ENCODE results near the gene GRID1.
A peak's percentile ranks its signal among the peaks of the same experiment; 100 is the strongest.

The GRID1 gene

DNA sequence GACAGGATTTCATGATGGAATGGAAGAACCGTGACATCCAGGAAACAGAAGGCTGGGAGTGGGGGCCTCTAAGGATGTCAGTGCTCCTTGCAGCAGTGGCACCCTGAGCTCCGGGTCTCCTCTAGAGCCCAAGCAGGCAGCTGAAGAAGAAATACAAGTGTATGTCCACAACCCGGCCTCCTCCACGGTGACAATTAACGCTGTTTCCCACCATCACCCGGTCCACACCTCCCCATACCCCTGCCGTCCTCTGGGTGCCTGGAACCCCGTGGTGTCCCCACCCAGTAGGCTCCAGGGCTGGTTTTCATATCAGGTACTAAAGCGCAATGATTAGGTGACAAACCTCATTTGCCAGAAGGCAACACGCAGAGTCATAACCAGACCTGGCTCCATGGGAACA is 30.3 kb downstream of the GRID1 start:
- no peak for DNase-seq

DNA sequence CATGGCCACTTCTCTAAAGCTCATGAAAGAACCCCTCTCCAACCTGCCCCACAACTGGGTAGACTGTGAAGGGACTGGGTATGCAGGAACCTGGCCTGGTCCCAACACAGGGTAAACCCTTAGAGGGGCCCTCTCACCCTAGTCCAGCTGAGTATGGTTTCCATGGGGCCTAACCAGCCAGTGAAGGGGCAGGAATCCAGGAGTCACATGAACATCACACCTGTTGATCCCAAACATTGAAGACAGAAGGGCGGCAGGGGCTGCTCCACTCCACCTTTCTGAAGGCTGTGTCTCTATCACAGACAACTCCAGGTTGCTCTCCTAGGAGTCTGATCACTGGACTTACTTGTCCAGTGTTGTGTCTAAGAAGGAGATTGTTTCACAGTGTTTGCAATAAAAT is 30.8 kb downstream of the GRID1 start:
- DNase-seq: no peak

DNA sequence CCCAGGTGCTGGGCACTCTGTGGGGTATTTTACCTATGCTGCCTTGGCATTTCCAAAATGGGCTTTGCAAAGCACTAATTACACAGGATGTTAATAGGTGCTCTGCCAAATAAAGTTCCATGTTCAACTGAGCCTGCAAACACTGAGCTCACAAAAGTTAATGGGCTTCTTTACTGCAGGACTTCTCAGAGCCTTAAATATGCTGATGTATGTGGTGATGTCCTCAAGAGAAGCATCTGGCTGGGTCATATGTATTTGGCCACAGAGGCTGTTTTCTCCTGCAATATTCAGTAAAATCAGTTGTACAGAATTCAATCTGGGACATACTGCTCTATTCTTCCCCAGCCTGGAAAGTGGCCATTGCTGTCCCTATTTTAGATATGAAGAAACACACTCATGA is 31.3 kb downstream of the GRID1 start:
- no peak for DNase-seq

DNA sequence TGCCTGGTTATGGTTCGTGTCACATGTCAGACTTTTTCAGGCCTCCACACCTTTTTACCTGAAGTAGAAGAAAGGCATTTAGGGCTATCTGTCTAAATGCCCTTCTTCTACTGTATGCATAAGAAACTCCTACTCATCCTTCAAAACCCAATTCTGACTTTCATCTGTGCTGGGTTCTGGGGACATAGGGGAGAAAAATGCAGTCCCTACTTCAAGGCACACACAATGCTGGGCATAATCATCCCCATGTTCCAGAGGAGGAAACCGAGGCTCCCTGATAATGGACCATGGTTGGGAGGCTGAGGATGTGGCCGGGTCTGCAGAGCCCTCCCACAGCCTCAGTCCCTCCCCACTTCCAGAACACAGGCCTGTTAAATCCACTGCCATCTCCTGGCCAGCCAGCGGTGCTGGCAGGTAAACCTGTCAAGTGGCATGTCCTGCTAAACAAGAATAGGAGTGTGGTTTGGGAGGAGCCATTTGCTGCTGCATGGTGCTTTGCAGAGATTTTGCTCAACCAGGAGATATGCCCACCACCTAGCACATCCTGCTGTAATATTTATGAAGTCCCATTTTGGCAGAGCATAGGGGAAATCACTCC is 32.0 kb downstream of the GRID1 start:
- DNase-seq: no peak

DNA sequence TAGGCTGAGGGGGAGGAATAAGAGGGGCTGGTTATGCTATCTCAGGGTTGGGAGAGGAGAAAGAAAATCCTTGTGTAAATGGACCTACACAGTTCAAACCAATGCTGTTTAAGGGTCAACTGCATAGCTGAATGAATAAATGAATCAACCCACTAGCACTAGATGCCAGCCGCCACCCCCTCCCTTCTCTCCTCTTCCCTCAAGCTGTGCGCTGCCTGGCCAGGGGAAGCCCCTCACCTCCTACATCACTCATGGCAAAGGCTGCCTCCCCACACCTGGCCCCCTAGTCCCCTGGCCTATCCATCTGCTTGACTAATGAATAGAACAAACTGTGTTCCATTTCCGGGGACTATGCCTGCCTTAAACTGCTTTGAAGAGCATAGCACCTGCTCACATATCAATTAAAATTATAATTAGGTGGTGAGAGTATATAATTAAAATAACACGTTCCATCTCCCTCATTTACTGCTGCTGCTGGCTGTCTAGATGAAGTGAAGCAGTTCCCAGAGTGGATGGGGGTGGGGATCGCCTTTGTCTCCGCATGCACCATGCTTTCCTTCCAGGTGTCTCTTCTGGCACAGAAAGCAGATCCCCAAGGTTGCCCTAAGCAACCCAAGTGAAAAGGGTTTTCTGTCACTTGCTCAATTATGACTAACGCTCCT is 32.6 kb downstream of the GRID1 start:
- DNase-seq: no peak

DNA sequence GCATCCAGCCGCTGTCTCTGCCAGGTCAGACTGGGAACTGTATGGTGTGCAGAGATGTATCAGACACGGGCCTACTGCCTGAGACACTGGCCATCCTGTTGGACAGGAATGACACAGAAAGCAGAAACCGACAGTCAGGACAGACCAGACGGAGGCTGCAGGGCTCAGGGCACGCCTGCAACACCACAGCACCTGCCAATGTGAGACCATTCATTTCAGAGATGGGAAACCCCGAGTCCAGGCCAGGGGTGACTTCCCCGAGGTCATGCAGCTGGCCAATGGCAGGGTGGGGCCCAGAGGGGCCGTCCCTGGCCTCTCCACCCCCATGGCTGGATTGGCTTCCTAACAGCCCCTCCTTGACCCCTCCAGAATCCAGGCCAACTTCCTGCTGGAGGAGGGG is 34.7 kb downstream of the GRID1 start:
- DNase-seq: no peak

DNA sequence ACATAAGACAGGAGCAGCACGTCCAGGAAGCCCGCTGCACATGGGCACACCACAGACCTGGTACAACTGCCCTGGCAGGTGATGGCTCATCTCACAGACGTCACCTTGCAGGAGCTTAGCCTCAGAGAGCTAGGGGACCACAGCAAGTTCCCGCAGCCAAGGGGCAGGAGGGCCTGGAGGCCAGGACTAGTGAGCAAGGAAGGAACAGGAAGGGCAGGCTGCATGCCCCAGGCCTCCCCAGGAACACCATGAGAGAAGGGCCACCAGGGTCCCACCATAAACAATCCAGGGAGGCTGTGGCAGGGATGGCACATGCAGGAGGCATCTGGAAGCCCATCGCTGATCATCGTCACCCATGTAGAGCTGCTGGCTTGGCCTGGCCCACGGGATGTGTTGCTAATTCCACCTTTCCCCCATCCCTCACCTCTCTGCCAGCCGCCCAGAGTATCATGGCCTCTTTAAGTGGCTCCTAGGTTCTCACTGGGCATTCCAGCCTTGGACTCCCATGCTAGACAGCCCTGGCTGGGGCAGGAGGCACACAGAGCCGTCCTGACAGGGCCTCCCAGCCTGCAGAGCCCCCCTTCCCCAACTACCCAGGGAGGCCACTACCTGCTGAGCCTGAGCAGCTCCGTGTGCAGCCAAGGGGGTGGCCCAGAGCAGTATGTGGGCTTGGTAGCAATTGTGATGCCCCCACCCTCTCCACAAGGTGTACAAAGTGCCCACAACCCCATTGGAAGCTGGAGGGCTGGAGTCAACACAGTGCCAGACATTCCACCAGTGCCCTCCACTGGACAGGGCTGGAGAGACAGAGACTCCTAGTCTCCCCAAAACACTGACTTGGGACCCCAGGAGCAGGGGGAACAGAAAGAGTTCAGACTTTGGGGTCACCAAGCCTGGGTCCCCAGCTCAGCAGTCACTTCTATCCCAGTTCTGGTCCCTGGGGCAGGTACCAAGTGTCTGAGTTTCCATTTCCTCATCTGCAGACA is 35.5 kb downstream of the GRID1 start:
- no peak for DNase-seq

DNA sequence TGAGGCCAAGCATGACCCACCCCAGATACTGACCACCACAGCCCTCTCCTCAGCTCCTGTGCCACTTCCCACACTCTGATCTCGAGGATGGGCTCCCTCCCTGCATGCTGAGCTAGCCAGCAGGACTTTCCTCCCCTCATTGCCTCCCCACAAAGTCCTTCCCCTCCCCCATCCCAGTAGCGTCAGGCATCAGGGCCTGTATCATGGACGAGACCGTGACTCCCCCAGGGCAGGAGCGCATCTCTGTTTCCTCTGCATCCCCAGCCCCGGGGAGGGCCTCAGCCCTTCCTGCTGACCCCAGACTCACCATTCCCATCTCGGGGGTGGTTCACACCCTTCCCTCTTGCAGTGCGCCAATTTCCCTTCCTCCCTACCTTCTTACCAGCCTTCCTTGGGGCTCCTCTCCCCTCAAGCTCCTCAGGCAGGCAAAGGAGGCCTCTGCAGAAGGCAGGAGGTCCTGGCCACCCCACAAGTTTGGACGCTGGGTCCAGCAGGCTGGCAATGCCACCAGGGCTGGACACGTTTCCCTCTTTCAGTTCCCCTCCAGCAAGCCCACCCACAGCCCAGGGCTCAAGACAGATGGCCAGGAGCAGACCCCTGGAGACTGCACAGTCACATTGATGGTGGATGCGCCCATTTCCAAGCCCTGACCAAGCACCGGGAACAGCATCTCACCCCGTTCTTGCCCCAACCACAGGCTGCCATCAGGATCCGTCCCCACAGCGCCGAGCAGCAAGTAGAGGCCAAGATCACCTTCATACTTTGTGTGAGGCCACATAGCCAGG is 36.5 kb downstream of the GRID1 start:
- no peak for DNase-seq

DNA sequence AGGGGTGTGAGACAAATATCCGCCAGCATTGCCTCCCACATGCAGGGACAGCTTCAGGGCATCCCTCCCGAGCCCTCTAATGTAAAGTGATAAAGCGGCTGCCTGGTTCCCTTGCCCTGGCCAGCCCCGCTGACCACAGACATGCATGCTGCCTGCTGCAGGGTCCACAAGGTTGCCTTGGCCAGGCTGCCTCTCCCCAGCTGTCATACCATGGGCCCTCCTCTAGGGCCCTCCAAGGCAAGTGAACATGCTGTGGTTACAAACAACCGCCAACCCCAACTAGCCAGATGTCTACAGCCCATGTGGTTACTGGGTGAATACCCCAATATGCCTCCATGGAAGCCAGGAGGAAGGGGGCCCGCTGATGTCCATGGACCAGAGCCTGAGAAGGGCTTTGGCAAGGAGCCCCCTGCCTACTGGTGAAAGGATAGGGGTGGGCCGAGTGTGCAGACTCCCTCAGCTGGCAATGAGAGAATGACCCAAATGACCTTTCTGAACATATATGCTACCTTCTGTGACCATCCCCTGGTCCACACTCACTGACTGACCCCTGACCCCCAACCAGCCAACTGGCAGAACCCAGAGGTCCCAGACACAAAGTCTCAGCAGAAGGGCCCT is 37.4 kb downstream of the GRID1 start:
- DNase-seq: no peak

DNA sequence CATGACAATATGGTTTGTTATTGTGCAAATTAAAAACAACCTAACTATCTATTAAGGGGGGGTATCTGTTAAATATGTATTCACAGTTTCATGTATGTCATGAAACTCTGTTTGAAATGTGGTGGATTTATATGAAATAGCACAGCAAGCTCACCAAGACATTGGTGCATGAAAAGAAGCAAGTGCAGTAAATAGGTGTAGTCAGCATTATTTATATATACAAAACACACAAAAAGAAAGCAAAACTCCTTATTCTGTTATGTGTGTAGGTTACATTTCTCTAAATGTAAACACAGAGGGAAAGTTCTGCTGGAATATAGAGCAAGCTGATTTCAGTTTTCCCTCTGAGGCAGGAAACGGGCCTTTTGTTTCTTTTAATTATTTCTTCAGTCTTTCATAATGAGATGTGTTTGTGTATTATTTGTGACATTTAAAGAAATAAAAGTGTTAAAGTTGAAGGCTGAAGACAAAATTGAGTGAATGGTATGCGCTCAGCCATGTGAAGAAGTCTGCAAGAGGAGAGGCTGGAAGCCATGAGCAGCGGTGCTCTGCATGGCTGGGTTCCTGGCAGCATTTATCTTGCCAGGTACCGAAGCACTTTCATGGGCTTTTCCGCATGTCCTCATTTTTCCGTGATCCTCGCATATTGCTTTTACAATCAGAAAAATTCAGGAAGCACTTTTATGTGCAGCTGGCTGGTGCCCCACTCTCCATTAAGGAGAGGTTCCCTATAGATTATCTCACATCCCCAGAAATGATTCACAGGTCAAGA is 38.5 kb downstream of the GRID1 start:
- no peak for DNase-seq

DNA sequence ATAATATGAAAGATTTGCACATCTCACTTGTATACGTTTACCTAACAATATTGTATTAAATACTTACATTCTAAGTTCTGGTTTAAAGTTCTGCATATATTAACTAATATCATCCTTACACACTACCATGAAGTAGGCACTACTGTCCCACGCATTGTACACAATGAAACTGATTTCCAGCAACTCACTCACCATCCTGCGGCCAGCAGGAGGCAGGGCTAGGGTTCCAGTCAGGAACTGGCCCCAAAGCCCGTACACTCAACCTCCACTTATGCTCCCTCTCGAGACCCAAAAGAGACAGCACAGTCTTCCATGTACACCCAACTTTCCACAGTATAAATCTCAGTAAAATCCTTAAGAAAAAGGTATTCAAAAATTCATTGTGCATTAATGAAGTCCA is 41.4 kb downstream of the GRID1 start:
- no peak for DNase-seq

DNA sequence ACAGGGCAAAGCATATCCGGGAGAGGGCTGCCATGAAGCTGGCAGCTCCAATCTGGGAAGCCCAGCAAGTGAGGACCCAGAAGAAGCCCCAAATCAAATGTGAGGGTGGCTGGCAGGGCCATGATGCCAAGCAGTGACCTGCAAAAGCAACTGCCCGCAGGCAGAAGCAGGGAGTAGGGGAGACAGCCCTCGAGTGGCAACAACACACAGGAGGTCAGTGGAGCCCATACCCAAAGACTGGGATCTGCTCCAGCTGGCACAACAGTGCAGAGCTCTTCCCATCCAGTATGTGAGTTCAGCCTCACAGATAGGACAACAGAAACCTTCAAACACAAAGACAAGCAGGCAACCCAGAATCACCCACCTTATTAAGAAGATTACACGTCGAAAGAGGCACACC is 45.0 kb downstream of the GRID1 start:
- peak; percentile 23 to 36 for DNase-seq

DNA sequence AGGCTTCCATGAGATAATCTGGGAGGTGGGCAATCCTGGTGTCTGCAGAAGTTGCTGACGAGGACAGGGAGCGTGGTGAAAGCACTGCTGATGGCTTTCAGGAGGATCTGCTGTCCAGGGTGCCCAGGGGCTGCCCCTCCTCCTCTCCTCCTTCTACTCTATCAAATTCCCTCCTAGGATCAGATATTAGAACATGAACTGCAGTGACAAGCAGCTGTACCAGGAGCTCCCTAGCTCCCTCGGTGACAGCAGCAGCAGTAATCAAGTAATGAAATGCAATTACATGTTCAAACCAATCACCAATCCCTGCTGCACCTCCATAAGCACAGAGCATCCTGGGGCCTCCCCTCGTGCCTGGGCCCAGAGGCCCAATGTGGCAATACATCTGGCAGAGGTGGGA is 46.9 kb downstream of the GRID1 start:
- DNase-seq: no peak

DNA sequence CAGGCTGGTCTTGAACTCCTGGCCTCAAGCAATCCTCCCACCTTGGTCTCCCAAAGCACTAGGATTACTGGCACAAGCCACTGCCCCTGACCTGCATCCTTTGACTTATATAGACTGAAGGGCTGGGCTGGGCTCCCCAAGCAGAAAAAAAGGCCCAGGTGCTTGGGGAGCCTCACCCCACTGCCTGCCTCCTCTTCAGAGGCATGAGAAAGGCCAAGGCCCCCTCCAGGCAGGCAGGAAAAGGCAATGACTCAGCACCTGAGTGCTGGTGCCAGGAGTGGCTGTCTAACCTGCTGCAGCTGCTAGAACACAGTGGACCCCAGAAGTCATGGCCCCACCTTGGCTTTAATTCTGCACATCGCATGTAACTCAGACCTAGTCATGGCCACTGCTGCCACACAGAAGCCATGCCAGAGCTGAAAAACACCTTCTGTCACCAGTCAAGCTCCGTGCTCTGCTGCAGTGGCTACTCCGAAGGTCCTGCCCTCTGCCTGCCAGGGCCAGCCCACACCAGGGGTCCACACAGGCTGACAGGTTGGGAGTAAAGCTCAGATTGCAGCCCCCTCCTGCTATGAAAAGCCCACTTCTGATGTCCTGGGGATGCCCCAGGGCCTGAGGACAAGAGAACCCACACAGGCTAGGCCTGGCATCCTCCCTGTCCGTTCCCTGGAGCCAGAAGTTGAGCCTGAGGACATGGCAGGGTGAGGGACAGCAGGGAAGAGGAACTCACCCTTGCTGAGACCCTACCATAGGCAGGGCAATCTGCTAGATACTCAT is 48.5 kb downstream of the GRID1 start:
- no peak for DNase-seq

DNA sequence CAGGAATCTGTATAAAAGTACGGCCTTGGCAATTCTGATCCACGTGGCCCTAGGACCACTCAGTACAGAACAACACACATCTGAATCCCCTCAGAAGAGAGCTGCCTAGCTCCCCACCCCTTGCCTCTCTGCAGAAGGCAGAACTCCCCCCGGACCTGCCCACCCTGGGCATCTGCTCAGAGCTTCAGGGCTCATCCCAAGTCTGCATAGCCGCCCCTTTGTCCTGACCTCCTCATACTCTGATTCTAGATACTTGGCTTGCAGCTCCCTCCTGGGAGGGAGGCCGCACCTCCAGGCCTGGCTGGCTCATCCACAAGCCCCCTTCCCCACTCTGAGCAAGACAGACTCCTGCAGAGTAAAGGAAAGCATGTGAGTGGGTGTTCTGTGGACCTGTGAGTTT is 49.6 kb downstream of the GRID1 start:
- no peak for DNase-seq

DNA sequence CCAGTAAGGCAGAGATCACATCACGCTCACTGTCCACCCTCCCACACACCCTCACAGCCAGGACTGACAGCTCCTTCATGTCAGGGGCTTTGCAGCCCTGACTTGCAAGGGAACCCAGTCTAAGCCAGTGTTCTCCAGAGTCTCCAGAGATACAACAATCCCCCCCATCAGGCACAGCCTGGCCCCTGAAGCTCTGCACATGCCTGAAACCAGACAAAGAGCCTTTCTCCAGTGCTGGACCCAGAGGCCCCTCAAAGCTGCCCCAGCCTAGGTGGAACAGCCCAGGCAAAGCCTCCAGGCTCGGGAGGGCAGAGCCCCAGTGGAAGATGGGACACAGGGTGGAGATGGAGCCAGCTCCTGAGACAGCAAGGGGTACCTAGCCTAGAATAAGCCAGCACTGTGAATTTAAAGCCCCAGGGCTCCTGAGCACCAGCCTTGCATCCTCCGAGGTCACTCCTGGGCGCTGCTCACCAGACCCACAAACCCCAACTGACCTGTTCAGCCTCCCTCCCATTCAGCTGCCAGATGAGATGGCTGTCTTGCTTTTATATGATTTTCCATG is 50.2 kb downstream of the GRID1 start:
- no peak for DNase-seq

DNA sequence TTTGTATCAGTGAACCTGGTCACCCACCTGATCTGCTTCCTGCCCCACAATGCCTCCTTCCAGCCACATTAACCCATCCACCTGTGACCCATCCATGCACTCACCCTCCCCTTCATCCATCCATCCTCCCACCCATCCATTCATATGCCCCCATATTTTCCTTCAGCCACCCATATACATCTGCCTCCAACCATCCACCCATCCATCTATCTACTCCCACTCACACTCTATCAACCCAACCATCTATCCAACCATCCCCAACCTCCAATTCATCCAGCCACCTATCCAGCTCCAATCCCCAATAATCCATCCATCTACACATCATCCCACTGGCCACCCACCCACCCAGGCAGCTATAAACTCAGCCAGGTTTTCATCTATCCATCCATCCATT is 51.0 kb downstream of the GRID1 start:
- DNase-seq: no peak

DNA sequence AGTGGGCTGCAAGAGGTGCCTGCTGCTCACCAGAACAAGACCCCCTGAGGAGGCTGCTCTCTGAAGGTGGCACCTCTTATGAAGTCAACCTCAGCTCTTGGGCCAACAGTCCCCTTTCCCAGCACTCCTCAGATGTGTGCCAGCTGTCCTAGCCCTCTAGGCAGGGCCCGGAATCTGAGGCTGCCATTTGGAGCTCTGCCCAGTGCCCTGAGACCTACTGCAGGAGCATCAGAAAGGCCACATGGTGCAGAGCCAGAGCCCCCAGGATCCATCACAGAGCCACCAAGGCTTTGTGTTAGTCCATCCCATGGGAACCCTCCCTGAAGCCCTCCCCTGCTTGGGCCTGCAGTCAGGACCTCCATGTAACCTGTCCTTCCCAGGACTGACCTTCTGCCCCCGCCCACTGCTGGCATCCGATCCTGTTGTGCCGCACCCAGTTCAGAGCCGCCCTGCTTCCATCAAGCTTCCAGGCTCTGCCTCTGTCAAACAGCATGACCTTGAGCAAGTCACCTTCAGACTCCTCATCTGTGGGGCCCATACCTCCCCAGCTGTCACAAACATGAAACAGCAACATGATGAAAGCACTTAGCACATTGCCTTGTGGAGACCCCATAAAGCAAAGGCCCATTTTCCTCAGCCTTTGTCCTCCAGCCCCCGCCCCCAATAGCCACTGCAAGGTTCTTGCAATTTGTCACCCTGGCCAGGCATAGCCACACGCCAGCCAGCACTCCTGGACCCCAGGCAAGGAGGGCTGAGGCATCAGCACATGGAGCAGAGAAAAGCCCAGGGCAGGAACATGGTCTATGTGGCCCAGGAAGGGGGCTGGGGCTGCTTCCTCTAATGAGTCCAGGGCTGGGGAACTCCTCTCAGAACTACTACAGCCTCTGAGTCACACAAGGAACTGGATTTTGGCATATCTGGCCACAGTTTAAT is 51.7 kb downstream of the GRID1 start:
- no peak for DNase-seq

DNA sequence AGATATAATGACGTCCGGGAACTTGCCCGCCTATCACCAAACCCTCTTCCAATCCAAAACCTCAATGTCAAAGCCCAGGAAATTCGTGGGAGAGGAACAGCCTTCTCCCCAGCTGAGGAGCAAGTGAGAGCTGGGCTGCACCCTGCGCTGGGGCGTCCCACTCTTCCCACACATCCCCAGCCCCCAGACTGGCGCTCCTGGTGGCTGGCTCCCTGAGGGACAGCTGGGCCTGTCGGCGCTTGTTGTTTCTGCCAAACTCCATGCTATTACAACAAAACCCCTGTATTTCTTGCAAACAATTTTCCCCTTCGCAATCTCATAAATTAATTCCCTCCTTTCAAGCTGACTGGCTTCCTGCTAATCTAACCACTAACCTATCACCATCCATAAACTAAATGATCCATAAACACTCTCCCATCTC is 53.0 kb downstream of the GRID1 start:
- DNase-seq: peak; percentile 54 to 63
